ENCODE measurements around the gene ERICH3. TPM values are rescaled to one million over a fixed set of nuclear protein-coding genes. Genes with fewer than 3 reads are reported as not detected.

Gene ERICH3
- total RNA-seq, 1 donor from 2014 or later: not detected

Other genes starting within 250 kb of the ERICH3 start
- not detected in 2 replicates for gene LRRC53, start 161.2 kb downstream of the ERICH3 start, total RNA-seq
- gene CRYZ, start 59.3 kb upstream of the ERICH3 start, total RNA-seq: 12.6 and 37.1 TPM in 2 replicates
- 9.6 and 13.4 TPM in 2 replicates for gene TYW3, start 59.4 kb upstream of the ERICH3 start, total RNA-seq